Stimulated activated CD4-positive, alpha-beta T cell treated with anti-CD3 and anti-CD28 coated beads, Interleukin-1b, Interleukin-23, amount 100 ng/mL, for 24 hours (primary cell): ENCODE results near the gene FAM107B.

Experiments
- DNase-seq, 4 experiments: peaks; one replicate each; pipeline ENCODE4 v3.0.0-alpha.2; 2020; ENCODE audit warnings: low read depth in 4 of 4, low spot score in 1 of 4

Gene FAM107B

GRCh38 chr10:14518149-14518548, 256.5 kb downstream of the FAM107B start:
- no peak for DNase-seq

- DNase-seq: no peak
These were observed 261.6 kb downstream of the FAM107B start for GRCh38 chr10:14513123-14513522.

- DNase-seq: no peak
These were observed 264.4 kb downstream of the FAM107B start for GRCh38 chr10:14510346-14510745.

GRCh38 chr10:14508725-14509124, 266.0 kb downstream of the FAM107B start:
- no peak for DNase-seq

- DNase-seq: no peak
These were observed 266.9 kb downstream of the FAM107B start for GRCh38 chr10:14507781-14508180.

- DNase-seq: no peak
These were observed 267.5 kb downstream of the FAM107B start for GRCh38 chr10:14507176-14507575.

GRCh38 chr10:14502431-14502830, 272.3 kb downstream of the FAM107B start:
- no peak for DNase-seq

GRCh38 chr10:14500172-14500765, 274.4 kb downstream of the FAM107B start:
- no peak for DNase-seq

- no peak for DNase-seq
These were observed 275.1 kb downstream of the FAM107B start for GRCh38 chr10:14499601-14499904.

GRCh38 chr10:14498326-14498725, 276.4 kb downstream of the FAM107B start:
- DNase-seq: no peak

GRCh38 chr10:14491811-14492210, 282.9 kb downstream of the FAM107B start:
- no peak for DNase-seq

GRCh38 chr10:14489522-14490177, 285.0 kb downstream of the FAM107B start:
- DNase-seq: no peak

GRCh38 chr10:14487488-14487883, 287.2 kb downstream of the FAM107B start:
- no peak for DNase-seq

- DNase-seq: no peak
These were observed 287.8 kb downstream of the FAM107B start for GRCh38 chr10:14486777-14487487.

GRCh38 chr10:14485986-14486385, 288.7 kb downstream of the FAM107B start:
- no peak for DNase-seq

- no peak for DNase-seq
These were observed 291.3 kb downstream of the FAM107B start for GRCh38 chr10:14483417-14483816.

- no peak for DNase-seq
These were observed 292.9 kb downstream of the FAM107B start for GRCh38 chr10:14481752-14482151.

GRCh38 chr10:14481014-14481413, 293.7 kb downstream of the FAM107B start:
- no peak for DNase-seq

GRCh38 chr10:14478604-14479003, 296.1 kb downstream of the FAM107B start:
- DNase-seq: no peak

GRCh38 chr10:14478201-14478600, 296.5 kb downstream of the FAM107B start:
- DNase-seq: no peak

GRCh38 chr10:14477408-14477710, 297.3 kb downstream of the FAM107B start:
- no peak for DNase-seq

- no peak for DNase-seq
These were observed 297.9 kb downstream of the FAM107B start for GRCh38 chr10:14476641-14477407.
